ENCODE data around the gene PRKD3. TPM values are rescaled to one million over a fixed set of nuclear protein-coding genes. Genes with fewer than 3 reads are reported as not detected.

Gene PRKD3
- total and polyA plus RNA-seq, 2 donors (not counting 3 experiments of a cell fraction or from before 2014, with no cell fraction given), result 14.9 to 47.3 TPM

- no TSS peak for BruUV-seq (replicated peaks)
- dilution Hi-C loops (cut with MboI; ENCODE audit: extremely low pct_ligation_motif_present, low sequenced_read_pairs), result no loop called here
These were observed 14.3 kb upstream of the PRKD3 start for GRCh38 chr2:37338933-37339332.

More at GRCh38 chr2:37338933-37339332, 14.3 kb upstream of the PRKD3 start:
- Histone ChIP-seq H3K79me2 (ENCODE audit: control insufficient read depth, insufficient read depth, low read length) (no peaks in the 10 kb centered on the region), H3K4me2 (ENCODE audit: insufficient read depth, low read length) (no peak overlapping the region), H3K9me1 (replicated peaks; ENCODE audit: control insufficient read depth, extremely low read depth, insufficient read depth, low read length) (no peaks in the 10 kb centered on the region), H3K27ac (ENCODE audit: insufficient read depth, low read depth, low read length) (no peak overlapping the region), H3K27me3 (ENCODE audit: control insufficient read depth in 2 of 2, insufficient read depth in 2 of 2, low read length in 2 of 2) (no peaks in the 10 kb centered on the region), H4K20me1 (replicated peaks; ENCODE audit: control insufficient read depth, extremely low read depth, insufficient read depth, low read length) (no peaks in the 10 kb centered on the region), H3K4me1 (ENCODE audit: control insufficient read depth, extremely low read depth, insufficient read depth, low read length) (peaks cover 14% of the 10 kb centered on the region), H3K4me3 (replicated peaks in 1 of 3; ENCODE audit: insufficient read depth in 1 of 3, low read depth in 1 of 3, low read length in 3 of 3) (no peak overlapping the region), H3K9ac (replicated peaks; ENCODE audit: extremely low read depth, insufficient read depth, low read length) (no peak overlapping the region), H2AFZ (ENCODE audit: low read depth, low read length) (no peak overlapping the region), H3K36me3 (ENCODE audit: control insufficient read depth in 2 of 2, extremely low read depth in 1 of 2, insufficient read depth in 2 of 2, low read length in 2 of 2) (no peaks in the 10 kb centered on the region), H3K9me3 (replicated peaks; ENCODE audit: control insufficient read depth, insufficient read depth, low read length) (no peaks in the 10 kb centered on the region)
- ChIA-PET POLR2A (no interaction called here), CTCF (interaction anchor here (1.0 kb wide), 1 partner anchor 13 kb away, joined by 3 read pairs; no protein-coding TSS in a partner anchor)
- TF ChIP-seq MYC (IDR thresholded peaks at IDR 0.05; ENCODE audit: low read depth, low read length) (no peak), JUN (IDR thresholded peaks at IDR 0.05; ENCODE audit: borderline replicate concordance, insufficient read depth, insufficient read length, low read depth) (no peak), POLR2AphosphoS5 (IDR thresholded peaks at IDR 0.05; ENCODE audit: insufficient read depth, low read depth, low read length) (no peak), GATA2 (IDR thresholded peaks at IDR 0.05; ENCODE audit: insufficient read depth, insufficient read length, low read depth, low read length) (no peak), POLR2A (IDR thresholded peaks at IDR 0.05; ENCODE audit: low read depth, low read length) (no peak)
- TF ChIP-seq, protein P1, sequence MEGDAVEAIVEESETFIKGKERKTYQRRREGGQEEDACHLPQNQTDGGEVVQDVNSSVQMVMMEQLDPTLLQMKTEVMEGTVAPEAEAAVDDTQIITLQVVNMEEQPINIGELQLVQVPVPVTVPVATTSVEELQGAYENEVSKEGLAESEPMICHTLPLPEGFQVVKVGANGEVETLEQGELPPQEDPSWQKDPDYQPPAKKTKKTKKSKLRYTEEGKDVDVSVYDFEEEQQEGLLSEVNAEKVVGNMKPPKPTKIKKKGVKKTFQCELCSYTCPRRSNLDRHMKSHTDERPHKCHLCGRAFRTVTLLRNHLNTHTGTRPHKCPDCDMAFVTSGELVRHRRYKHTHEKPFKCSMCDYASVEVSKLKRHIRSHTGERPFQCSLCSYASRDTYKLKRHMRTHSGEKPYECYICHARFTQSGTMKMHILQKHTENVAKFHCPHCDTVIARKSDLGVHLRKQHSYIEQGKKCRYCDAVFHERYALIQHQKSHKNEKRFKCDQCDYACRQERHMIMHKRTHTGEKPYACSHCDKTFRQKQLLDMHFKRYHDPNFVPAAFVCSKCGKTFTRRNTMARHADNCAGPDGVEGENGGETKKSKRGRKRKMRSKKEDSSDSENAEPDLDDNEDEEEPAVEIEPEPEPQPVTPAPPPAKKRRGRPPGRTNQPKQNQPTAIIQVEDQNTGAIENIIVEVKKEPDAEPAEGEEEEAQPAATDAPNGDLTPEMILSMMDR (IDR thresholded peaks at IDR 0.05; ENCODE audit: extremely low read depth in 1 of 2, insufficient read depth in 1 of 2, low read depth in 1 of 2, low read length in 2 of 2), result no peak
- TF ChIP-seq, protein P2, sequence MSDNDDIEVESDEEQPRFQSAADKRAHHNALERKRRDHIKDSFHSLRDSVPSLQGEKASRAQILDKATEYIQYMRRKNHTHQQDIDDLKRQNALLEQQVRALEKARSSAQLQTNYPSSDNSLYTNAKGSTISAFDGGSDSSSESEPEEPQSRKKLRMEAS (IDR thresholded peaks at IDR 0.05; ENCODE audit: insufficient read depth, insufficient read length), result no peak
- DNase-seq (ENCODE audit: low read depth, low spot score) (no peak), FAIRE-seq (no peak)
- intact Hi-C loops (cut with micrococcal nuclease), result no loop called here
